Endothelial cell of umbilical vein (primary cell): ENCODE measurements around the gene RILPL1. TPM values are rescaled to one million over a fixed set of nuclear protein-coding genes. Genes with fewer than 3 reads are reported as not detected.
A peak's percentile ranks its signal among the peaks of the same experiment; 100 is the strongest.

ENCODE experiments used
- BruUV-seq: library from RNA; stranded (reverse); fragments of 400-500 nt; replicated peaks from 2 replicates; lab custom pipeline; 2021; lab: Mats Ljungman, UMichigan
- CTCF ChIA-PET: fragments of 300-600, 350-600 bp; sonication (Branson Sonifier 250); formaldehyde crosslinking; loops from one replicate; lab custom pipeline; 2021; ENCODE audit warnings: antibody characterized with exemption, inconsistent platforms; lab: Charles Lee
- POLR2A ChIA-PET: fragments of 300-600, 350-600 bp; sonication (Branson Sonifier 250); formaldehyde crosslinking; loops from one replicate; lab custom pipeline; 2021; ENCODE audit warnings: antibody characterized with exemption, inconsistent platforms; lab: Charles Lee
- DNase-seq: peaks from one replicate; pipeline ENCODE4 v3.0.0-alpha.2; 2011; ENCODE audit warnings: low read depth, low spot score
- FAIRE-seq: peaks from 2 replicates; lab custom pipeline; 2011; peaks lifted over from hg19 to GRCh38; lab: Jason Lieb, UNC
- H2AFZ ChIP-seq: 2 replicates; pipeline ENCODE4 v1.6.0; 2012; ENCODE audit warnings: low read depth, low read length, control low read depth, inconsistent platforms
- H3K27ac ChIP-seq: 2 replicates; pipeline ENCODE4 v1.5.1; 2011; ENCODE audit warnings: low read depth, mild to moderate bottlenecking, control low read depth, low read length, moderate library complexity; ENCODE audit not compliant: insufficient read depth
- H3K27me3 ChIP-seq, 2 experiments: 2 replicates each; pipeline versions ENCODE4 v1.6.0 to v1.6.1; 2011; ENCODE audit warnings: low read length in 2 of 2, mixed read lengths in 1 of 2; ENCODE audit not compliant: control insufficient read depth in 2 of 2, insufficient read depth in 2 of 2
- H3K36me3 ChIP-seq, 2 experiments: 2 replicates in 1 of 2; 3 replicates in 1 of 2; pipeline ENCODE4 v1.5.1; 2011; ENCODE audit warnings: low read length in 2 of 2, mild to moderate bottlenecking in 1 of 2, moderate library complexity in 1 of 2; ENCODE audit not compliant: control insufficient read depth in 2 of 2, insufficient read depth in 2 of 2; ENCODE audit errors: extremely low read depth in 1 of 2
- H3K4me1 ChIP-seq: 3 replicates; pipeline ENCODE4 v1.5.1; 2011; ENCODE audit warnings: mild to moderate bottlenecking, low read length; ENCODE audit not compliant: control insufficient read depth, insufficient read depth; ENCODE audit errors: extremely low read depth
- H3K4me2 ChIP-seq: 2 replicates; pipeline ENCODE4 v1.6.1; 2011; ENCODE audit warnings: low read length, control low read depth, mixed read lengths; ENCODE audit not compliant: insufficient read depth
- H3K4me3 ChIP-seq, 3 experiments: fragments of 200-600 bp in 1 of 3; sonication (generic), shearing (Covaris generic) in 1 of 3; replicated peaks in 1 of 3; 2 replicates each; pipeline ENCODE4 v1.5.1; 2011 to 2016; ENCODE audit warnings: control low read depth in 3 of 3, low read length in 3 of 3, mild to moderate bottlenecking in 2 of 3, inconsistent platforms in 1 of 3, low read depth in 1 of 3, moderate library complexity in 1 of 3; ENCODE audit not compliant: insufficient read depth in 1 of 3
- H3K79me2 ChIP-seq: 2 replicates; pipeline ENCODE4 v1.6.0; 2012; ENCODE audit warnings: low read length, inconsistent platforms; ENCODE audit not compliant: control insufficient read depth, insufficient read depth
- H3K9ac ChIP-seq: replicated peaks from 2 replicates; pipeline ENCODE3; 2011; ENCODE audit warnings: low read length, control low read depth; ENCODE audit not compliant: insufficient read depth; ENCODE audit errors: extremely low read depth
- H3K9me1 ChIP-seq: replicated peaks from 3 replicates; pipeline ENCODE4 v1.6.0; 2011; ENCODE audit warnings: mild to moderate bottlenecking, low read length; ENCODE audit not compliant: control insufficient read depth, insufficient read depth; ENCODE audit errors: extremely low read depth
- H3K9me3 ChIP-seq: replicated peaks from 2 replicates; pipeline ENCODE4 v1.5.1; 2012; ENCODE audit warnings: low read length, inconsistent platforms; ENCODE audit not compliant: control insufficient read depth, insufficient read depth
- H4K20me1 ChIP-seq: replicated peaks from 2 replicates; pipeline ENCODE3; 2011; ENCODE audit warnings: mild to moderate bottlenecking, low read length; ENCODE audit not compliant: control insufficient read depth, insufficient read depth; ENCODE audit errors: extremely low read depth
- CTCF ChIP-seq, 2 donors: IDR thresholded peaks; 1 replicate in 1 of 2; 2 replicates in 1 of 2; pipeline ENCODE4 v1.5.1; 2011; ENCODE audit warnings: low read length in 2 of 2, mild to moderate bottlenecking in 2 of 2, moderate library complexity in 2 of 2, control low read depth in 1 of 2, inconsistent platforms in 1 of 2, low read depth in 1 of 2; ENCODE audit not compliant: insufficient read depth in 1 of 2; ENCODE audit errors: extremely low read depth in 1 of 2
- EZH2 ChIP-seq: IDR thresholded peaks from 2 replicates; pipeline ENCODE4 v1.6.1; 2012; ENCODE audit warnings: borderline replicate concordance, low read depth, mild to moderate bottlenecking, moderate library complexity, low read length, inconsistent platforms; ENCODE audit not compliant: severe bottlenecking
- GATA2 ChIP-seq: IDR thresholded peaks from 2 replicates; pipeline ENCODE4 v1.7.0; 2011; ENCODE audit warnings: low read depth, mild to moderate bottlenecking, moderate library complexity, mixed read lengths, low read length; ENCODE audit not compliant: insufficient read length, insufficient read depth
- JUN ChIP-seq: IDR thresholded peaks from 2 replicates; pipeline ENCODE4 v1.6.1; 2011; ENCODE audit warnings: borderline replicate concordance, low read depth; ENCODE audit not compliant: insufficient read length, insufficient read depth
- MAX ChIP-seq: IDR thresholded peaks from 2 replicates; pipeline ENCODE4 v1.6.1; 2011; ENCODE audit not compliant: insufficient read depth, insufficient read length
- POLR2A ChIP-seq: IDR thresholded peaks from 2 replicates; pipeline ENCODE4 v1.6.1; 2012; ENCODE audit warnings: low read depth, mild to moderate bottlenecking, control low read depth, low read length
- POLR2AphosphoS5 ChIP-seq: IDR thresholded peaks from 2 replicates; pipeline ENCODE4 v1.6.1; 2012; ENCODE audit warnings: low read depth, mild to moderate bottlenecking, control low read depth, low read length, moderate library complexity; ENCODE audit not compliant: insufficient read depth
- dilution Hi-C: fragments of 300-500 bp; cut with MboI; formaldehyde crosslinking; loops from one replicate; pipeline ENCODE4 v1.15.0; 2019; ENCODE audit warnings: low sequenced_read_pairs; ENCODE audit not compliant: extremely low pct_ligation_motif_present
- intact Hi-C: fragments of 100-400 bp; cut with micrococcal nuclease; formaldehyde crosslinking; loops from one replicate; pipeline ENCODE4 v1.10.0; 2022
- polyA plus RNA-seq, 4 experiments: library from polyadenylated mRNA; depleted of rRNA in 3 of 4; stranded (reverse) in 3 of 4; unstranded in 1 of 4; fragments of >200 nt; gene quantifications; 2 replicates each; pipeline versions ENCODE4 v1.2.1 to v1.2.3, GENCODE V29; 2011 to 2012; ENCODE audit warnings: missing spikeins in 1 of 4
- total RNA-seq: library from RNA; stranded (reverse); gene quantifications from 2 replicates; pipeline ENCODE4 v1.2.3, GENCODE V29; 2021

The RILPL1 gene
- total and polyA plus RNA-seq, 2 donors (not counting 3 experiments of a cell fraction or from before 2014, with no cell fraction given), result 30.4 to 34.3 TPM

GRCh38 chr12:123445388-123446332 is 87.9 kb downstream of the RILPL1 start:
- CTCF ChIA-PET, result interaction anchor here (0.7 to 0.9 kb wide), 2 partner anchors 10 to 136 kb away, joined by 3 to 5 read pairs; no protein-coding TSS in a partner anchor
- Histone ChIP-seq H3K27ac (peak overlapping the region; percentile 68), H3K9me3 (no peaks in the 10 kb centered on the region), H3K27me3 (no peaks in the 10 kb centered on the region), H3K4me1 (peaks cover 22% of the 10 kb centered on the region), H3K79me2 (no peaks in the 10 kb centered on the region), H3K4me2 (peak overlapping the region; percentile 75), H3K9ac (peak overlapping the region; percentile 38), H3K9me1 (no peaks in the 10 kb centered on the region), H2AFZ (peak overlapping the region; percentile 77), H3K36me3 (no peaks in the 10 kb centered on the region), H4K20me1 (no peaks in the 10 kb centered on the region), H3K4me3 (no peak overlapping the region)
- POLR2A ChIA-PET, result no interaction called here
- TF ChIP-seq POLR2A (peak; percentile 15), CTCF (IDR thresholded peaks at IDR 0.05; ENCODE audit: extremely low read depth in 1 of 2, insufficient read depth in 1 of 2, low read depth in 1 of 2, low read length in 2 of 2) (no peak), MAX (no peak), GATA2 (peak; percentile 90), EZH2 (no peak), POLR2AphosphoS5 (peak; percentile 50), JUN (peak; percentile 74)
- no TSS peak for BruUV-seq
- FAIRE-seq (peak; percentile 81), DNase-seq (peak; percentile 94)
- intact Hi-C loops, result loop anchor here (1.0 to 5.0 kb wide), 4 partner anchors 9 to 63 kb away; partner anchors contain the start of genes KMT5A, RILPL2 and SNRNP35
- dilution Hi-C loops, result no loop called here
